Measurements from ENCODE around the gene C2orf42. TPM values are rescaled to one million over a fixed set of nuclear protein-coding genes. Genes with fewer than 3 reads are reported as not detected.
"Not testable (repeated sequence)": the region's sequence is repeated elsewhere in the genome, so short reads cannot be mapped to it uniquely, and the experiment has no call there.

Gene C2orf42
- 4.5 TPM for polyA plus RNA-seq (2013, experiment 1 of 2)
- 4.9 TPM for polyA plus RNA-seq (2013, experiment 2 of 2)

GRCh38 chr2:70190418-70191243 lies at the start of gene C2orf42:
Gene C2orf42, minus strand, starts transcription at chr2:70191019. Its CDS starts 9,034 bp downstream, at chr2:70181985.
- H2BK15ac ChIP-seq (replicated peaks; ENCODE audit: low read depth) = no peak within 1 kb of the TSS
- peak within 1 kb of the TSS; percentile 93 for H3K27ac ChIP-seq (ENCODE audit: low read depth, low read length)
- no peak within 1 kb of the TSS for H2BK120ac ChIP-seq (ENCODE audit: low read depth, low read length)
- H3K79me1 ChIP-seq (ENCODE audit: low read length) = no peaks in the 10 kb centered on the region
- H3K4me2 ChIP-seq (ENCODE audit: low read length) = peak within 1 kb of the TSS; percentile 58
- no peak within 1 kb of the TSS for H2AK5ac ChIP-seq (ENCODE audit: low read length)
- H4K5ac ChIP-seq (ENCODE audit: low read length) = peak within 1 kb of the TSS; percentile 59
- no CpG with 5 or more reads among the region's 60 CpGs for WGBS (ENCODE audit: extremely low coverage, insufficient coverage, low lambda C conversion rate)
- peak within 1 kb of the TSS; percentile 89 for H4K8ac ChIP-seq (ENCODE audit: low read depth, low read length)
- H3K56ac ChIP-seq (ENCODE audit: low read length) = peak within 1 kb of the TSS; percentile 98
- peak; percentile 99 for DNase-seq
- peak within 1 kb of the TSS; percentile 78 for H3K4me3 ChIP-seq (ENCODE audit: low read length)
- H3K79me2 ChIP-seq (ENCODE audit: control insufficient read depth, insufficient read depth, low read length) = no peaks in the 10 kb centered on the region
- no peaks in the 10 kb centered on the region for H3K4me1 ChIP-seq (ENCODE audit: control insufficient read depth, low read depth, low read length)
- peak within 1 kb of the TSS; percentile 25 for H3K4ac ChIP-seq (ENCODE audit: low read depth, low read length)
- H3K9ac ChIP-seq (ENCODE audit: low read length) = peak within 1 kb of the TSS; percentile 87
- peak within 1 kb of the TSS; percentile 48 for H3K23ac ChIP-seq (ENCODE audit: low read length)
- H3K27me3 ChIP-seq (ENCODE audit: insufficient read depth, low read length, poor library complexity) = no peaks in the 10 kb centered on the region
- peak within 1 kb of the TSS; percentile 75 for H3K18ac ChIP-seq (ENCODE audit: low read length)
- peak within 1 kb of the TSS; percentile 88 for H2BK5ac ChIP-seq (ENCODE audit: low read length)
- no peaks in the 10 kb centered on the region for H3K36me3 ChIP-seq (ENCODE audit: control insufficient read depth, insufficient read depth, low read length)

- H3K9ac ChIP-seq (ENCODE audit: low read length) = no peak overlapping the region
- H3K4me3 ChIP-seq (ENCODE audit: low read length) = no peak overlapping the region
- no peak for DNase-seq
- peaks cover 66% of the 10 kb centered on the region for H3K79me2 ChIP-seq (ENCODE audit: control insufficient read depth, insufficient read depth, low read length)
- no peak overlapping the region for H4K5ac ChIP-seq (ENCODE audit: low read length)
- no peak overlapping the region for H2AK5ac ChIP-seq (ENCODE audit: low read length)
- no peak overlapping the region for H3K18ac ChIP-seq (ENCODE audit: low read length)
- peaks cover 5% of the 10 kb centered on the region for H3K79me1 ChIP-seq (ENCODE audit: low read length)
- no CpG with 5 or more reads among the region's 3 CpGs for WGBS (ENCODE audit: extremely low coverage, insufficient coverage, low lambda C conversion rate)
- no peak overlapping the region for H3K4me2 ChIP-seq (ENCODE audit: low read length)
- no peak overlapping the region for H2BK120ac ChIP-seq (ENCODE audit: low read depth, low read length)
- H2BK5ac ChIP-seq (ENCODE audit: low read length) = no peak overlapping the region
- H3K56ac ChIP-seq (ENCODE audit: low read length) = no peak overlapping the region
- no peak overlapping the region for H3K23ac ChIP-seq (ENCODE audit: low read length)
- H3K4ac ChIP-seq (ENCODE audit: low read depth, low read length) = no peak overlapping the region
- no peak overlapping the region for H4K8ac ChIP-seq (ENCODE audit: low read depth, low read length)
- H3K36me3 ChIP-seq (ENCODE audit: control insufficient read depth, insufficient read depth, low read length) = no peaks in the 10 kb centered on the region
- H3K4me1 ChIP-seq (ENCODE audit: control insufficient read depth, low read depth, low read length) = peaks cover 7% of the 10 kb centered on the region
- no peak overlapping the region for H3K27ac ChIP-seq (ENCODE audit: low read depth, low read length)
- no peaks in the 10 kb centered on the region for H3K27me3 ChIP-seq (ENCODE audit: insufficient read depth, low read length, poor library complexity)
- no peak overlapping the region for H2BK15ac ChIP-seq (replicated peaks; ENCODE audit: low read depth)
These were observed 49.8 kb upstream of the C2orf42 start for GRCh38 chr2:70240599-70240998.

DNA sequence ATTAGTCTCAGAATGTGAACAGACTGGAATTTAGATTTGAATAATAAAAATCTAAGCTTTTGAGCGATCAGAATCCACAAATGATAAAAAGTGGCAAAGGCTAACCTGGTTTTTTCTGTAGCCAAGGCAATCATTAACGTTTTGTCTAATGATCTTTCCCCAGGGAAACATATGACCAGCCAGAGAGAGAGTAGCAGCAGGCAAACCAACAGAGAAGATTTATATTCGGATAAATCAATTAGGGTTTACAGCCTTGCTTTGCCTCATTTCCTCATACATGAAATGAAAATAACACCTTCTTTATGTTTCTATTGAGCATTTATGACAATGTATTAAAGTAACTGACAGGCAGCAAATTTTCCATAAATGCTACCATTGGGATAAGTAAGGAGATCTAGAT lies 43.1 kb upstream of the C2orf42 start:
- no CpG with 5 or more reads among the region's 3 CpGs for WGBS (ENCODE audit: extremely low coverage, insufficient coverage, low lambda C conversion rate)
- Histone ChIP-seq H3K79me1 (ENCODE audit: low read length) (peaks cover 4% of the 10 kb centered on the region), H2BK15ac (replicated peaks; ENCODE audit: low read depth) (no peak overlapping the region), H3K4me1 (ENCODE audit: control insufficient read depth, low read depth, low read length) (no peaks in the 10 kb centered on the region), H3K4me2 (ENCODE audit: low read length) (no peak overlapping the region), H3K18ac (ENCODE audit: low read length) (no peak overlapping the region), H3K79me2 (ENCODE audit: control insufficient read depth, insufficient read depth, low read length) (peaks cover 10% of the 10 kb centered on the region), H4K8ac (ENCODE audit: low read depth, low read length) (no peak overlapping the region), H3K36me3 (ENCODE audit: control insufficient read depth, insufficient read depth, low read length) (peaks cover 2% of the 10 kb centered on the region), H3K4ac (ENCODE audit: low read depth, low read length) (no peak overlapping the region), H3K9ac (ENCODE audit: low read length) (no peak overlapping the region), H3K56ac (ENCODE audit: low read length) (no peak overlapping the region), H3K4me3 (ENCODE audit: low read length) (no peak overlapping the region), H2AK5ac (ENCODE audit: low read length) (no peak overlapping the region), H3K27ac (ENCODE audit: low read depth, low read length) (no peak overlapping the region), H2BK120ac (ENCODE audit: low read depth, low read length) (no peak overlapping the region), H2BK5ac (ENCODE audit: low read length) (no peak overlapping the region), H3K23ac (ENCODE audit: low read length) (no peak overlapping the region), H4K5ac (ENCODE audit: low read length) (no peak overlapping the region), H3K27me3 (ENCODE audit: insufficient read depth, low read length, poor library complexity) (no peaks in the 10 kb centered on the region)
- no peak for DNase-seq

GRCh38 chr2:70226781-70227180 lies 36.0 kb upstream of the C2orf42 start:
- H3K4me2 ChIP-seq (ENCODE audit: low read length) = no peak overlapping the region
- H3K18ac ChIP-seq (ENCODE audit: low read length) = no peak overlapping the region
- no peak overlapping the region for H4K8ac ChIP-seq (ENCODE audit: low read depth, low read length)
- H4K5ac ChIP-seq (ENCODE audit: low read length) = no peak overlapping the region
- no peak overlapping the region for H3K56ac ChIP-seq (ENCODE audit: low read length)
- H3K79me2 ChIP-seq (ENCODE audit: control insufficient read depth, insufficient read depth, low read length) = peaks cover 2% of the 10 kb centered on the region
- no peak overlapping the region for H3K23ac ChIP-seq (ENCODE audit: low read length)
- no peaks in the 10 kb centered on the region for H3K4me1 ChIP-seq (ENCODE audit: control insufficient read depth, low read depth, low read length)
- H2BK120ac ChIP-seq (ENCODE audit: low read depth, low read length) = no peak overlapping the region
- no peak overlapping the region for H2BK15ac ChIP-seq (replicated peaks; ENCODE audit: low read depth)
- H3K9ac ChIP-seq (ENCODE audit: low read length) = no peak overlapping the region
- H3K4me3 ChIP-seq (ENCODE audit: low read length) = no peak overlapping the region
- peaks cover 9% of the 10 kb centered on the region for H3K36me3 ChIP-seq (ENCODE audit: control insufficient read depth, insufficient read depth, low read length)
- H3K27ac ChIP-seq (ENCODE audit: low read depth, low read length) = no peak overlapping the region
- no peak overlapping the region for H2AK5ac ChIP-seq (ENCODE audit: low read length)
- no peak overlapping the region for H2BK5ac ChIP-seq (ENCODE audit: low read length)
- no CpG with 5 or more reads among the region's 2 CpGs for WGBS (ENCODE audit: extremely low coverage, insufficient coverage, low lambda C conversion rate)
- DNase-seq = no peak
- H3K4ac ChIP-seq (ENCODE audit: low read depth, low read length) = no peak overlapping the region
- no peaks in the 10 kb centered on the region for H3K27me3 ChIP-seq (ENCODE audit: insufficient read depth, low read length, poor library complexity)
- H3K79me1 ChIP-seq (ENCODE audit: low read length) = peaks cover 2% of the 10 kb centered on the region

DNA sequence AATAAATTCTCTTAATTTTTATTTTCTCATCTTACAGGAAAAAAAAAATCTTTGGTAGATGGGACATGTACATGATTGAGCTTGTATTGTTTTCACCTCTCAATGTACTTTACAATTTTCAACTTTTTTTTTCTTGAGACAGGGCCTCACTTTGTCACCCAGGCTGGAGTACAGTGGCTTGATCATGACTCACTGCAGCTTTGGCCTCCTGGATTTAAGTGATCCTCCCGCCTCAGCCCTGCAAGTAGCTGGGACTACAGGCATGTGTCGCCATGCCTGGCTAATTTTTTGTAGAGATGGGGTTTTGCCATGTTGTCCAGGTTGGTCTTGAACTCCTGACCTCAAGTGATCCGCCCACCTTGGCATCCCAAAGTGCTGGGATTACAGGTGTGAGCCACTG lies 32.5 kb upstream of the C2orf42 start:
- H3K4ac ChIP-seq (ENCODE audit: low read depth, low read length); H3K56ac ChIP-seq (ENCODE audit: low read length); H3K4me2 ChIP-seq (ENCODE audit: low read length); H2BK15ac ChIP-seq (replicated peaks; ENCODE audit: low read depth); H3K9ac ChIP-seq (ENCODE audit: low read length); H3K4me3 ChIP-seq (ENCODE audit: low read length); H3K23ac ChIP-seq (ENCODE audit: low read length); H2BK120ac ChIP-seq (ENCODE audit: low read depth, low read length); H2BK5ac ChIP-seq (ENCODE audit: low read length); H3K27me3 ChIP-seq (ENCODE audit: insufficient read depth, low read length, poor library complexity); H3K79me1 ChIP-seq (ENCODE audit: low read length); H3K79me2 ChIP-seq (ENCODE audit: control insufficient read depth, insufficient read depth, low read length); H4K8ac ChIP-seq (ENCODE audit: low read depth, low read length); H3K18ac ChIP-seq (ENCODE audit: low read length); H2AK5ac ChIP-seq (ENCODE audit: low read length); H4K5ac ChIP-seq (ENCODE audit: low read length); H3K36me3 ChIP-seq (ENCODE audit: control insufficient read depth, insufficient read depth, low read length); H3K4me1 ChIP-seq (ENCODE audit: control insufficient read depth, low read depth, low read length); H3K27ac ChIP-seq (ENCODE audit: low read depth, low read length): not testable (repeated sequence)
- DNase-seq = peak; percentile 26
- no CpG with 5 or more reads among the region's 3 CpGs for WGBS (ENCODE audit: extremely low coverage, insufficient coverage, low lambda C conversion rate)
